BLaER1 (cell line): ENCODE results near the gene SH3D19.

Experiments used
- H3K27ac ChIP-seq: shearing (Covaris generic); formaldehyde crosslinking; 2 replicates; pipeline ENCODE4 v1.8.1; 2022
- H3K27me3 ChIP-seq: shearing (Covaris generic); formaldehyde crosslinking; 2 replicates; pipeline ENCODE4 v1.8.1; 2022
- H3K36me3 ChIP-seq: shearing (Covaris generic); formaldehyde crosslinking; 2 replicates; pipeline ENCODE4 v1.8.1; 2022
- H3K4me1 ChIP-seq: shearing (Covaris generic); formaldehyde crosslinking; 2 replicates; pipeline ENCODE4 v1.8.1; 2022
- H3K4me2 ChIP-seq: shearing (Covaris generic); formaldehyde crosslinking; 2 replicates; pipeline ENCODE4 v1.8.1; 2022
- H3K4me3 ChIP-seq: shearing (Covaris generic); formaldehyde crosslinking; 2 replicates; pipeline ENCODE4 v1.8.1; 2022
- H3K9ac ChIP-seq: shearing (Covaris generic); formaldehyde crosslinking; 2 replicates; pipeline ENCODE4 v1.8.1; 2022
- H3K9me3 ChIP-seq: shearing (Covaris generic); formaldehyde crosslinking; 2 replicates; pipeline ENCODE4 v1.8.1; 2022
- H4K20me1 ChIP-seq: shearing (Covaris generic); formaldehyde crosslinking; 2 replicates; pipeline ENCODE4 v1.8.1; 2022
- Cebpa-rat ChIP-seq: shearing (Covaris generic); IDR thresholded peaks from 2 replicates; pipeline ENCODE4 v1.8.1; 2022

The SH3D19 gene

DNA sequence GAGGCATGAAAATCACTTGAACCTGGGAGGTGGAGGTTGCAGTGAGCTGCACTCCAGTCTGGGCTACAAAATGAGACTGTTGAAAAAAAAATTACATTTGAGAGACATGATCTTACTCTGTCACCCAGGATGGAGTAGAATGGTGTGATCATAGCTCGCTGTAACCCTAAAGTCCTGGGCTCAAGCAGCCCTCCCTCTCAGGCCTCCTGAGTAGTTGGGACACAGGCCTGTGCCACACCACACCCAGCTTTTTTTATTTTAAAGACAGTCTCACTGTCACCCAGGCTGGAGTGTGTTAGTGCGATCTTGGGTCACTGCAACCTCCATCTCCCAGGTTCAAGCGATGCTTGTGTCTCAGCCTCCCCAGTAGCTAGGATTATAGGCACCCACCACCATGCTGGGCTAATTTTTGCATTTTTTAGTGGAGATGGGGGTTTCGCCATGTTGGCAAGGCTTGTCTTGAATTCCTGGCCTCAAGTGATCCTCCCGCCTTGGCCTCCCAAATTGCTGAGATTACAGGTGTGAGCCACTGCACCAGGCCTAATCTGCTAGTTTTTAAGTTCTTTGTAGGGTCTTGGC lies 219.9 kb downstream of the SH3D19 start:
- Histone ChIP-seq H3K4me1 (peaks cover 26% of the 10 kb centered on the region), H4K20me1 (peaks cover 83% of the 10 kb centered on the region), H3K4me3 (no peak overlapping the region), H3K27me3 (no peaks in the 10 kb centered on the region), H3K9ac (no peak overlapping the region), H3K9me3 (no peaks in the 10 kb centered on the region), H3K27ac (no peak overlapping the region), H3K4me2 (no peak overlapping the region), H3K36me3 (peaks cover 87% of the 10 kb centered on the region)
- TF ChIP-seq Cebpa-rat = no peak

DNA sequence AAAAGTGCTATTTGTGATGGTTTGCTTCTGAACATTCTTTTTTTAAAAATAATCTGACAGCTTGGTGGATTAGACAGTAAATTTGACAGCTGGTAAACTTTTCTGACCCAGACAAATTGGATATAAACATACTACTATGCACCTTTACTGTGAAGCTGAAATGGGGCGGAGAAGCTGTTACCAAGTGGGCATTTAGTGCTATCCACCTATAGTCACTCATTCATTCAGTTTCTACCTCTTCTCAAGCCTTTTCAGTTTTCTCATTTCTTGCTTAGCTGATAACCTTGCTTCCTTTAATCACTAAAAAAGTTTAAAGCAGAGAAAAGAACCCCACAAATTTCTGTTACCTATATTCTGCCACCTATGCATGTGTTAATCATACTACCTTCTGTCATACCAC lies 220.8 kb downstream of the SH3D19 start:
- H3K9ac ChIP-seq = no peak overlapping the region
- H3K9me3 ChIP-seq = no peaks in the 10 kb centered on the region
- no peak overlapping the region for H3K27ac ChIP-seq
- no peaks in the 10 kb centered on the region for H3K27me3 ChIP-seq
- peaks cover 92% of the 10 kb centered on the region for H4K20me1 ChIP-seq
- TF ChIP-seq Cebpa-rat = no peak
- H3K4me3 ChIP-seq = no peak overlapping the region
- peaks cover 26% of the 10 kb centered on the region for H3K4me1 ChIP-seq
- H3K4me2 ChIP-seq = no peak overlapping the region
- peaks cover 86% of the 10 kb centered on the region for H3K36me3 ChIP-seq

DNA sequence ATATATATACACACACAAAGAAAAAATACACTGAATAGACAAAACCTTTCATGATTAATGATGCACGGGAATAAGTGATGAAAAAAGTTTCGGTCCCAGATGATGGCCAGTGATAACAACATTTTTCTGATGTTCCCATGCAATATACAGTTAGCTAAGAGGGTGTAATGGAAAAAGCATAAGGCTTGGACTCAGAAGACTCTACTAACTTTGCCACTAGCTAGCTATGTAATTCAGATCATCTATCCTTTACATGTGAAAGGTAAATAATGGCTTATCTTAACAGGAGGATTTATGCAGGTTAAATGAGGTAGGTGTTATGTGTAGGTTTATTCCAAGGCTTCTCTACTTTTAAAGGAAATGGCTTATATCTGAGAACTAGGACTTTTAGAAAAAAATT lies 221.6 kb downstream of the SH3D19 start:
- H3K9me3 ChIP-seq = no peaks in the 10 kb centered on the region
- no peak overlapping the region for H3K9ac ChIP-seq
- peaks cover 92% of the 10 kb centered on the region for H4K20me1 ChIP-seq
- no peak overlapping the region for H3K27ac ChIP-seq
- H3K4me3 ChIP-seq = no peak overlapping the region
- no peak overlapping the region for H3K4me2 ChIP-seq
- H3K36me3 ChIP-seq = peaks cover 85% of the 10 kb centered on the region
- peaks cover 29% of the 10 kb centered on the region for H3K4me1 ChIP-seq
- no peak for TF ChIP-seq Cebpa-rat
- H3K27me3 ChIP-seq = no peaks in the 10 kb centered on the region

DNA sequence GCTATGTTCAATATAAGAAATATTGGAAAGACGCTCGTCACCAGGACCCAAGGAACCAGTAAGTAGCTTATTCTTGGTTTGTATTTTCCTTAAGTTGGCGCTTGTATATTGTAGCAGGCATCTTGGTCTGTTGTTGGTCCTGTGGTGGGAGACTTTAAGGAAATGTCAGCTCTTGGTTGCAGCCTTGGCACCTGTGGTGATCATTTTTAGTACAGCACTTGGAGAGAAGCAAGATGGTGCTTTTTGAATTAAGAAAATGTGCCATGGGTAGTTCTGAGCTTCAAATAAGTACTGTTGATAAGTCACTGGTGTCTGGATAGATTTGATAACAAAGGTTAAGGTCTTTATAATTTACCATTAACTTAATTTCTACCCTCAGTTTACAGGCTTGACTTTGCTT lies 224.9 kb downstream of the SH3D19 start:
- peak overlapping the region; percentile 99 for H3K9ac ChIP-seq
- H3K27me3 ChIP-seq = no peaks in the 10 kb centered on the region
- peaks cover 37% of the 10 kb centered on the region for H3K4me1 ChIP-seq
- H3K4me3 ChIP-seq = peak overlapping the region; percentile 93
- no peaks in the 10 kb centered on the region for H3K9me3 ChIP-seq
- peaks cover 60% of the 10 kb centered on the region for H4K20me1 ChIP-seq
- peak overlapping the region; percentile 96 for H3K27ac ChIP-seq
- TF ChIP-seq Cebpa-rat = no peak
- H3K4me2 ChIP-seq = peak overlapping the region; percentile 85
- peaks cover 52% of the 10 kb centered on the region for H3K36me3 ChIP-seq

DNA sequence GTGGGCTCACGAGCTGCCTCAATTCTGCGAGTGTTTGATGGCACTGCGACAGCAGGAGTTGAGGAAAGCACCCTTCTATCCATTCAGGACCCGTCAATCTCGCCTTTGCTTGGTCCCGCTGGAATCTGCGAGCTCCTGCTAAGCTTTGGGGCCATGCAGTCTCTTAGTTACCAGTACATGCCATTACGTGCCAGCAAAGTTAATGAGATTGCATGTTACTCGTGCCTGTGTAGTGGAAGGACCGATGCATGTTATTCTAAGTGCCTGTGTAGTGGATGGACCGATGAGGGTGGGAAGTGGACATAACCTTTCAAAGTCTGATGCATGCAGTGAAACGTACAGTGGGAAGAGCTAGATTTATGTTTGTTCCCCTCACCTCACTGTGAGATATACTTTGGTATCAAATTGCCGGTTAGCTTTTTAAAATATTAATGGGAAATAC lies 225.4 kb downstream of the SH3D19 start:
- no peaks in the 10 kb centered on the region for H3K27me3 ChIP-seq
- peaks cover 47% of the 10 kb centered on the region for H3K36me3 ChIP-seq
- peak overlapping the region; percentile 85 for H3K4me2 ChIP-seq
- no peaks in the 10 kb centered on the region for H3K9me3 ChIP-seq
- peak overlapping the region; percentile 96 for H3K27ac ChIP-seq
- H4K20me1 ChIP-seq = peaks cover 54% of the 10 kb centered on the region
- peaks cover 37% of the 10 kb centered on the region for H3K4me1 ChIP-seq
- H3K4me3 ChIP-seq = peak overlapping the region; percentile 93
- H3K9ac ChIP-seq = peak overlapping the region; percentile 99
- no peak for TF ChIP-seq Cebpa-rat

DNA sequence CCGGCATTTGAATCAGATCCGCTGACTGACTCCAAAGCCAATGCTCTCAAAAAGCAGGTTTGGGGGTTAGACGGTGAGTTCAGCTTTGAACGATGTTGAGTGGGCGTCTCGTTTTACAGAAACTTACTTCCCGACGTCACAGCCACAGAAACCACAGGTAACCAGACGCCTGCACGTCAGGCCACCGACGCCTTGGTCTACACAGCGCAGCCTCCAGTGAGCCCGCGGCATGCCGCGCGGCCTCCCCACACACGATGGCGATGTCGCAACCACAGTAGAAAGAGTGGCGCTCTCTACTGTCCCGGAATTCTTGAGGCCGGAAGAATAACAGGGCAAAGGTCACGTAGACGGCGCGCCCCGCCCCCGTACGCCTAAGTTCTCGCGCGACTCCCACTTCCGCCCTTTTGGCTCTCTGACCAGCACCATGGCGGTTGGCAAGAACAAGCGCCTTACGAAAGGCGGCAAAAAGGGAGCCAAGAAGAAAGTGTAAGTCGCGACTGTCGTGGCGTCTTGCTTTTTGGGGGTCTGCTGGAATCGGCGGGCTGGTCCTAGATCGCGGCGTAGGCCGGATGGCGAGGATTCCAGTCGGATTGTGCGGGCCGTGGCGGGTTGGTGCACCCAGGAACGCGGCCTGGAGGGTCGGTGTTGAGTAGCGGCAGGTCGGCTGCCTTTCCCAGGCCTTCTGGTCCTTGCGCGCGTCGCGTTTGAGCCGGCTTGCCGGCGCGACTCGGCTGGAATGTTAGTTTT lies 226.0 kb downstream of the SH3D19 start, which contains the start of gene RPS3A:
Gene RPS3A, plus strand, starts transcription at position 400 of the 747 bp plus-strand sequence. Its CDS starts 25 bp downstream, at position 425.
- Histone ChIP-seq H4K20me1 (peaks cover 48% of the 10 kb centered on the region), H3K9me3 (no peaks in the 10 kb centered on the region), H3K27ac (peak within 1 kb of the TSS; percentile 96), H3K27me3 (no peaks in the 10 kb centered on the region), H3K36me3 (peaks cover 41% of the 10 kb centered on the region), H3K9ac (peak within 1 kb of the TSS; percentile 99), H3K4me2 (peak within 1 kb of the TSS; percentile 85), H3K4me3 (peak within 1 kb of the TSS; percentile 93), H3K4me1 (peaks cover 37% of the 10 kb centered on the region)
- TF ChIP-seq Cebpa-rat = peak; percentile 93

DNA sequence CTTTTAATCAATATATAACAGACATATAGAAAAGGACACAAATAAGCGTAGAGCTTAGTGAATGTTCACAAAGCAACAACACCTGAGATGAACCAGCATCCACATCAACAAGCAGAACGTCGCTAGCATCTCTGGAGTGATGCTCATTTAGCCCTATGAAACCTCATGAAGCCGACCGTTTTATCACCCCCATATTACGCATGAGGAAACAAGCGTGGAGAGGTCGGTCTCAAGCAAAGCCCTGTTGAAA lies 226.5 kb downstream of the SH3D19 start:
- Histone ChIP-seq H3K9ac (peak overlapping the region; percentile 60; the same call in 1 of the 2 replicates), H3K4me3 (peak overlapping the region; percentile 93), H3K36me3 (peaks cover 36% of the 10 kb centered on the region), H4K20me1 (peaks cover 43% of the 10 kb centered on the region), H3K27ac (peak overlapping the region; percentile 60), H3K4me2 (peak overlapping the region; percentile 85), H3K9me3 (no peaks in the 10 kb centered on the region), H3K4me1 (peaks cover 37% of the 10 kb centered on the region), H3K27me3 (no peaks in the 10 kb centered on the region)
- no peak for TF ChIP-seq Cebpa-rat

DNA sequence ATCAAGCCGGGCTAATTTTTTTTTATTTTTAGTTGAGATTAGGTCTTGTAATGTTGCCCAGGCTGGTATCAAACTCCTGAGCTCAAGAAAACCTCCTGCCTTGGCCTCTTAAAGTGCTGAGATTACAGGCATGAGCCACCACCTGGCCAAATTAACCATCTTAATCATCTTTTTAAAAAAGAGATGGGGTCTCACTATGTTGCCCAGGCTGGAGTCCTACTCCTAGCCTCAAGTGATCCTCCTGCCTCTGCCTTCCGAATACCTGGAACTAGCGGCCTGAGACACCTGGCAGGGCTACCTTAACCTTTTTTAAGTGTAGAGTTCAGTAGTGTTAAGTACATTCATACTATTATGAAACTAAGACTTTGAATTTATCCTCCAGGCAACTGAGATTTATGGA lies 227.6 kb downstream of the SH3D19 start:
- Histone ChIP-seq H4K20me1 (peaks cover 32% of the 10 kb centered on the region), H3K9me3 (no peaks in the 10 kb centered on the region), H3K27ac (no peak overlapping the region), H3K4me3 (no peak overlapping the region), H3K36me3 (peaks cover 25% of the 10 kb centered on the region), H3K27me3 (no peaks in the 10 kb centered on the region), H3K4me1 (peaks cover 32% of the 10 kb centered on the region), H3K4me2 (no peak overlapping the region), H3K9ac (no peak overlapping the region)
- TF ChIP-seq Cebpa-rat = no peak

DNA sequence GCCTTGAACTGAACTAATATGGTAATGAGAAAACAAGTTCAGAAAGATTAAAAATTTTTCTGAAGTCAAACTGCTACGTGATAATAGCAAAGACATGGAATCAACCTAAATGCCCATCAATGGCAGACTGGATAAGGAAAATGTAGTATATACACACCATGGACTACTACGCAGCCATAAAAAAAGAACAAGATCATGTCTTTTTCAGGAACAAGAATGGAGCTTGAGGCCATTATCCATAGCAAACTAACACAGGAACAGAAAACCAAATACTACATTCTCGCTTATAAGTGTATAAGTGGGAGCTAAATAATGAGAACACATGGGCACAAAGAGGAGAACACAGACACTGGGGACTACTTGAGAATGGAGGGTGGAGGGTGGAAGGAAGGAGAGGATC lies 230.3 kb downstream of the SH3D19 start:
- Histone ChIP-seq H3K27me3 (no peaks in the 10 kb centered on the region), H3K27ac (no peak overlapping the region), H3K36me3 (no peaks in the 10 kb centered on the region), H3K9me3 (no peaks in the 10 kb centered on the region), H3K4me2 (no peak overlapping the region), H3K4me1 (peaks cover 12% of the 10 kb centered on the region), H3K9ac (no peak overlapping the region), H4K20me1 (peaks cover 6% of the 10 kb centered on the region), H3K4me3 (no peak overlapping the region)
- no peak for TF ChIP-seq Cebpa-rat

DNA sequence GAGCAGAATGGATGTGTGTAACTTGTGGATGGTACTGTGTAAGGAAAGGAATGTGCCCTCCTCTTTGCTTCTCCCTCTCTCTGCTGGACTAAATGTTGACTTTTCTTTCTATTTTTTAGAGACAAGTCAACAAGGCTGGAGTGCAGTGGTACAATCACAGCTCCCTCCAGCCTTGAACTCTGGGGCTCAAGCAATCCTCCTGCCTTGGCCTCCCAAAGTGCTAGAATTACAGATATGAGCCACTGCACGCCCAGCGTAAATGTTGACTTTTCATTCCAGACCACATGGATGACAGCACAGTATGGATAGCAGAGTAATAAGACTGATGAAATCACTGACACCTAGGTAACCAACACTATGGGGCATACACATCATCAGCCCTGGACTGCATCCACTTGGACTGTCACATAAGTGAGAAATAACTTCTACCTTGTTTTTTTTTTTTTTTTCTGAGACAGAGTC lies 231.1 kb downstream of the SH3D19 start:
- no peaks in the 10 kb centered on the region for H3K9me3 ChIP-seq
- H3K27ac ChIP-seq = no peak overlapping the region
- peaks cover 12% of the 10 kb centered on the region for H3K4me1 ChIP-seq
- H3K36me3 ChIP-seq = no peaks in the 10 kb centered on the region
- H3K9ac ChIP-seq = no peak overlapping the region
- H3K4me2 ChIP-seq = no peak overlapping the region
- H4K20me1 ChIP-seq = no peaks in the 10 kb centered on the region
- H3K4me3 ChIP-seq = no peak overlapping the region
- TF ChIP-seq Cebpa-rat = no peak
- H3K27me3 ChIP-seq = no peaks in the 10 kb centered on the region
